ENCODE data around the gene UBTF.
A peak's percentile ranks its signal among the peaks of the same experiment; 100 is the strongest.

UBTF gene

GRCh38 chr17:44197107-44197506 is 22.4 kb downstream of the UBTF start:
- DNase-seq = no peak

DNA sequence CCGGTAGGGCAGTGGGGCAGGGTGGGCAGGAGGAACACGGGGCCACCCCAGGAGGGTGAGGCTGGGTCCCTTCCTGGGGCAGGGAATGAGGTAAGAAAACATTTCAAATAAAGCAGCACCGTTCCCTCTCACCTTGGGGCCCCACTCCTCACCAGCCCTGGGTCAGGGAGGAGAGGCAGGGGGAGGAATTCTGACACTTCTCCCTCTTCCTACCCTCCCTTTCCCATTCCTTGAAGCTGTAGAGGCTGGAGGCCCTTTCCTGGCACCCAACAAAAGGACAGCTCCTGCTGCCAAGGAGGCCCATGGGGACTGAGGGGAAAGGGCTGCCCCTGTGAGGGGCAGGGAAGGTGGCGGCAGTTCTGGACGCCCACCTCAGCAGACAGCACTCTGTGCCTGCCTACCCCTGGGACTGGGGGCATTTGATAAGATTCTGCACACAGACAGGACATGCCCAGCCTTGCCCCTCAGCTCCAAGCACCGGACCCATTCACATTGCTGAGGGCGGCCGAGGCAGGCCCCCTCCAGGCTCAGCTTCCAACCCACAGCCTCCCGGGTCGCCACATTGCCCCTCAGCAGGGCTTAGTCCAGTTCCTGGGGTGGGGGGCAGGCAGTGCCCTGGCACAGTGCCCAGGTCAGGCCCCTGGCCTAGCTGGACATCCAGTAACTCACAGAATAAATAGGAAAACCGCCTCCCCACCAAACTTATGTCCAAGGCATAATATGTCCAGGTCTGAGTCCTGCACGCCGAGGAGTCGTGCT is 26.0 kb downstream of the UBTF start:
- no peak for DNase-seq

DNA sequence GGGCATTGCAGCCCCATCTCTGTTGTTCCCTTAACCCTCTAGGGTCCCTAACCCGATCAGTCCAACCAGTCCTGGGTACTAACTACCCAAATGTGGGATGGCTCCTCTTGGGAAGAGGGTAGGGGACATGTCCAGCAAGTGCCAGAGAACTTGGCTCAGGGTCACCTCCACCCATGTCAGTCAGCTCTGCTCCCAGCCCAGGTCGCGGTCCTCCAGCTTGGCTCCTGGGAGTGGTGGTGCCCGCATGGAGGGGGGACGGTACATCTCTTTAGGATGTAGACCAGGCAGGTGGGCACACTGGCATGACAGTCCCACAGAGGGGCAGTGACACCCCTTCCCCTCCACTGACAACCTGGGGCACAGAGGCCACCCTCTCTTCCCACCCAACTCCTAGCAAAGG is 26.7 kb downstream of the UBTF start:
- DNase-seq = no peak

- no peak for DNase-seq
Measured at GRCh38 chr17:44191941-44192496, 27.5 kb downstream of the UBTF start.

GRCh38 chr17:44191369-44191768 is 28.1 kb downstream of the UBTF start:
- no peak for DNase-seq

DNA sequence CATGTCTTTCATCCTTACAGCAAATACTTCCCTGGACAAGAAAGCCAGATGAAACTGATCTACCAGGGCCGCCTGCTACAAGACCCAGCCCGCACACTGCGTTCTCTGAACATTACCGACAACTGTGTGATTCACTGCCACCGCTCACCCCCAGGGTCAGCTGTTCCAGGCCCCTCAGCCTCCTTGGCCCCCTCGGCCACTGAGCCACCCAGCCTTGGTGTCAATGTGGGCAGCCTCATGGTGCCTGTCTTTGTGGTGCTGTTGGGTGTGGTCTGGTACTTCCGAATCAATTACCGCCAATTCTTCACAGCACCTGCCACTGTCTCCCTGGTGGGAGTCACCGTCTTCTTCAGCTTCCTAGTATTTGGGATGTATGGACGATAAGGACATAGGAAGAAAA is 29.0 kb downstream of the UBTF start:
- no peak for DNase-seq

GRCh38 chr17:44188576-44189403 is 30.7 kb downstream of the UBTF start:
- no peak for DNase-seq

DNA sequence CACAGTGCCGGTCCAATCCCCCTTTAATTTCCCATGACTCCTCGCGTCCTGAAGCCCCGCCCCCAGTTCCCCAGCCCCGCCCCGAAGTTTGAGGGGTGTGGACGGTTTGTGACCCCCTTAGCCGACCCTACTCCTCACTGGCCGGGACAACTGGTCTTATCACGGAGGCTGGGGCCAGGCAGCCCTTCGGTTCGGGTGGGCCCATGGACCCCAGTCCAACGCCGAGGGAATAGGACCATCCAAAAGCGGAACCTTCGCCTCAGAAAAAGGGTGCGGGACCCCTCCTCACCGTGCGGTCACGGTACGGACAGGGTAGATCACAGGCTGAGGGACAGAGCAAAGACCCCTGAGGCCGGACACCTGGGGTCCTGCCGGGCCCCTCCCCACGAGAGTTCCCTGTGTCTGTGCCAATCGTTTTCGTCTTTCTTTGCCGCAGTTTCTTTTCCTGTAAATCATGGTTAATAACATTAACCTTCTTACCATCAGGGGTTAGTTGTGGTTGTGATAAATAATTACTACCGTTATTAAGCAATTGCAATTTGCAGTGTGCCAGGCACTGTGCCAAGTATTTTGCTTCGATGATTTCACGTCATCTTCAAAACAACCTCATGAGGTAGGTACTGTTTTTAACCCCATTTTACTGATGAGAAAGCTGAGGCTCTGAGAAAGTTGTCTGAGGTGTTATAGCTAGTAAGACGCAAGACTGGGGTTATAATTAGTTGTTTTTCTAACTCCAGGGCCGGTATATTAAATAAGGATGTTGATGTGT is 32.2 kb downstream of the UBTF start:
- DNase-seq = no peak

GRCh38 chr17:44186307-44187130 is 33.0 kb downstream of the UBTF start, which contains the start of gene TMUB2:
Gene TMUB2, plus strand, starts transcription at chr17:44186972. Its CDS starts 737 bp downstream, at chr17:44187709.
- peak; percentile 98 for DNase-seq

GRCh38 chr17:44184212-44184810 is 35.2 kb downstream of the UBTF start:
- DNase-seq = no peak

- no peak for DNase-seq
Measured at GRCh38 chr17:44183024-44183423, 36.5 kb downstream of the UBTF start.

GRCh38 chr17:44178133-44178532 is 41.3 kb downstream of the UBTF start:
- DNase-seq = no peak

DNA sequence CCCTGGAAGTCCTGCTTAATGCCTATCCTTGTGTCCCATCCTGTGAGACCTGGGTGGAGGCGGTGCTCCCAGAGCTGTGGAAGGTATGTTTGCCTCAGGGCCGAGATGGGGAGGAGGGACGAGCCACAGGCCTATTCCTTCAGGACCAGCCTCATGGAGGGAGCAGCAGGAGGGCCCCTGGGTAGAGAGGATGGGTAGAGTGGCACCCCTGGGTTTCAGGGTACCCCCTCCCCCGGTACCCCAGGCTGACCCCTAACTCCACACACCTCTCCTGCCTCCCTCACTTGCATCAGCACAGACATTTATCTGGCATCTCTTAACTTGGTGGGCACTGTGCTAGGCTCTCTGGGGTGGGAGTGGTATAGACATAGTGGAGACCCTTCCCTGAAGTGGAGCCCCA is 41.8 kb downstream of the UBTF start:
- no peak for DNase-seq

GRCh38 chr17:44176671-44177501 is 42.6 kb downstream of the UBTF start:
- DNase-seq = no peak

DNA sequence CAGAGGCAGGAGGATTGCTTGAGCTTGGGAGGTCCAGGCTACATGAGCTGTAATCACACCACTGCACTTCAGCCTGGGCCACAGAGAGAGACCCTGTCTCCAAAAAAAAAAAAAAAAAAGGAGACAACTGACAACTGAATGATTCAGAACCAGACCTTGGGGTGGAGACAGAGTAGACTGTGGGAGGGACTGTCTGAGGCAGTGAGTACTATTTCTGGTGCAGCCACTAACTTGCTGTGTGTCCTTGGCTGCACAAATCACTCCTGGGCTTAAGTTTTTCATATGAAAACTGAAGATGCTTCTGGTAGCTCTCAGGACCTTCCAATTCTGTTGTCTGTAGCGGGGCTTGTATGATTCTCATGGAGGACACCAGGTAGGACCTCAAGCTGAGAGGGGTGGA is 43.2 kb downstream of the UBTF start:
- DNase-seq = no peak

- no peak for DNase-seq
Measured at GRCh38 chr17:44174427-44174826, 45.0 kb downstream of the UBTF start.

GRCh38 chr17:44171931-44172455 is 47.5 kb downstream of the UBTF start:
- no peak for DNase-seq

- DNase-seq = no peak
Measured at GRCh38 chr17:44170499-44171201, 48.8 kb downstream of the UBTF start, which contains the start of gene ASB16. Gene ASB16, plus strand, starts transcription at chr17:44170704. Its CDS starts 86 bp downstream, at chr17:44170790.

DNA sequence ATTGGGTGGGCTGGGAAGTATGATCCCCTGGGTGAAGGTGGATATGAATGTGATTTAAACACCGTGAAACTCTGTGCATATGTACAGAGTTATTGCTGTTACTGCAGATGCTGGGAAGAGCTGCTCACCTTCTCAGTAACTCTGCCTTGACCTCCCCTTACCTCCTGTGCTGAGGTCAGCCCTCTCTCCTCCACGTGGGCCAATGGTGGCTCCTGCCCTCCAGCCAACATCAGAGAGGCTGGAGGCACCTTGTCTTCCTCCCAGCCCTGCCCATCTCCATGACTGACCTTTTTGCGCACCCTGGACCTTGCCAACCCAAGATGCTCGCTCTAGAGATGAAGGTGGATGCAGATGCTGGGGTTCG is 49.4 kb downstream of the UBTF start:
- DNase-seq = no peak

All from NCI-H446 treated with DMSO at 0.1 percent for 48 hours (cell line).